TTC549 (cell line): Measurements from ENCODE around the gene NUTF2.
"Not testable (repeated sequence)": the region's sequence is repeated elsewhere in the genome, so short reads cannot be mapped to it uniquely, and the experiment has no call there.

Experiments used
- FAIRE-seq: peaks from 2 replicates; lab custom pipeline; 2012; peaks lifted over from hg19 to GRCh38; lab: Jason Lieb, UNC

NUTF2 gene

DNA sequence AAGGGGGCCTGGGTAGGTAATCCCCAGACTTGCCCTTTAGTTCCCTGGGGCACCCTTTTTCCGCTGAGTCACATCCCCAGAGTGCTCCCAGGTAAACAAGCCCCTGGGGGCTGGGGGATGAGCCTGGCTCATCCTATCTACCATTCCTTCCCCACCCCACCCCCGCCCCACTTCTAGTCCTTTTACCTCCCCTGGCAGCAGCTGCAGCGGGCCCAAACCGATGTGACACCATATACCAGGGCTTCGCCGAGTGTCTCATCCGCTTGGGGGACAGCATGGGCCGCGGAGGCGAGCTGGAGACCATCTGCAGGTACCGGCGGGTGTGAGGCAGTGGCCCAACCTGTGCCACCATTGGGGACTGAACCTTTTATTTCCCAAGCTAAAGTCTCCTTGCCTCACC lies 38.8 kb downstream of the NUTF2 start:
- no peak for FAIRE-seq

DNA sequence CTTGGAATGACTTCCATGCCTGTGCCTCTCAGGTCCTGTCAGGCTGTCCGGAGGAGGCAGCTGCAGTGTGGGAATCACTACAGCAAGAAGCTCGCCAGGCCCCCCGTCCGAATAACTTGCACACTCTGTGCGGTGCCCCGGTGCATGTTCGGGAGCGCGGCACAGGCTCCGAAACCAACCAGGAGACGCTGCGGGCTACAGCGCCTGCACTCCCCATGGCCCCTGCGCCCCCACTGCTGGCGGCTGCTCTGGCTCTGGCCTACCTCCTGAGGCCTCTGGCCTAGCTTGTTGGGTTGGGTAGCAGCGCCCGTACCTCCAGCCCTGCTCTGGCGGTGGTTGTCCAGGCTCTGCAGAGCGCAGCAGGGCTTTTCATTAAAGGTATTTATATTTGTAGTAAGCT lies 39.2 kb downstream of the NUTF2 start:
- no peak for FAIRE-seq

DNA sequence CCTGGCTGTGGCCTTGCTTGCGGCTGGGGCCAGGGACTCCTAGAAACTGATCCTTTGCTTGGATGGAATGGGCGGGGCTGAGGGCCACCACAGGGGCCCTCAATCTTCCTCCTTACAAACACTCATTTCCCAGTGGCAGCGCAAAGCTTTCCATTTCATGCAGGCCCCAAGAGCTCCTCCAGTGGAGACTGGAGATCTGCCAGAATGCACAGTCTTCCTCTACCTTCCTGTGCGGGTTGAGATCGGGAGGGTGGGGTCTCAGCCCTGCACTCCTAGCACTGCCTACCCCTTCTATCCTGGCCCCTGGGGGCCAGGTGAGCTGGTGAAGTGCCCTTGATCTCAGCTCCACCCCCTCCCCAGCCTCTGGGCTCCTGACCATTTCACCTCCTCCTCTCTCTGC lies 39.7 kb downstream of the NUTF2 start:
- no peak for FAIRE-seq

DNA sequence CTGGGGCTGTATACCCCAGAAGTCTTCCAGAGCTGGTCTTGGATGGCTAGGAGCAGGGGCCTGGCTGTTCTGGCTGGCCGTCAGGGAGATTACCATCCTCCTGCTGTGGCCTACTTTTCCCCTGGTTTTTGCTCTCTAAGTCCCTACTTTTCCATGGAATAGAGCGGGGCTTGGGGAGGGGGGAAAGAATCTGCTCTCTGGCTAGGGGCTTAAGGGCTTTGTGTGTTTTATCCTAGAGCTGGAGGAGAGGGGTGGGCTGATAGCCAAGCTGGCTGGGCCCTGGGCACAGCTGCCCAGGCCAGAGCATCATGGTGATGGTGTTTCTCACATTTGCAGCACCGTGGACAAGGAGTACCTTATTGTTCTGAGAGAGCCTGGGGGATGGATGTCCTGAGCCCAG lies 41.6 kb downstream of the NUTF2 start:
- FAIRE-seq, result no peak

DNA sequence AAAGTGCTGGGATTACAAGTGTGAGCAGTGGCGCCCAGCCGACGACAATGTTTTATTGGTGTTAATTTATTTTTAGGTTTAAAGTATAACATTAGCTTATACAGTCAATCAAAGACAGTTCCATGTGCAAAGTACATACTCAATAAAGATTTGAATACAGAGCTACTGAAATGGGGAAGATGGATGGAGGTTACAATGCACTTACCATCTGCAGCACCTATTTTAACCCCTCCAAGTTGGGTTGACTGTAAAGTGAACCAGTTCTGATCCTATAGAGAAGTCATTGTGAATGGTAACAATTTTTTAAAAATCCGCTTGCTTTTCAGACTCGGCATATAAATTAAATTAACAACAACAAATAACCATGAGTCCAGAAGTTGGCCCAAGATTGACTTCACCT lies 45.6 kb downstream of the NUTF2 start:
- no peak for FAIRE-seq

DNA sequence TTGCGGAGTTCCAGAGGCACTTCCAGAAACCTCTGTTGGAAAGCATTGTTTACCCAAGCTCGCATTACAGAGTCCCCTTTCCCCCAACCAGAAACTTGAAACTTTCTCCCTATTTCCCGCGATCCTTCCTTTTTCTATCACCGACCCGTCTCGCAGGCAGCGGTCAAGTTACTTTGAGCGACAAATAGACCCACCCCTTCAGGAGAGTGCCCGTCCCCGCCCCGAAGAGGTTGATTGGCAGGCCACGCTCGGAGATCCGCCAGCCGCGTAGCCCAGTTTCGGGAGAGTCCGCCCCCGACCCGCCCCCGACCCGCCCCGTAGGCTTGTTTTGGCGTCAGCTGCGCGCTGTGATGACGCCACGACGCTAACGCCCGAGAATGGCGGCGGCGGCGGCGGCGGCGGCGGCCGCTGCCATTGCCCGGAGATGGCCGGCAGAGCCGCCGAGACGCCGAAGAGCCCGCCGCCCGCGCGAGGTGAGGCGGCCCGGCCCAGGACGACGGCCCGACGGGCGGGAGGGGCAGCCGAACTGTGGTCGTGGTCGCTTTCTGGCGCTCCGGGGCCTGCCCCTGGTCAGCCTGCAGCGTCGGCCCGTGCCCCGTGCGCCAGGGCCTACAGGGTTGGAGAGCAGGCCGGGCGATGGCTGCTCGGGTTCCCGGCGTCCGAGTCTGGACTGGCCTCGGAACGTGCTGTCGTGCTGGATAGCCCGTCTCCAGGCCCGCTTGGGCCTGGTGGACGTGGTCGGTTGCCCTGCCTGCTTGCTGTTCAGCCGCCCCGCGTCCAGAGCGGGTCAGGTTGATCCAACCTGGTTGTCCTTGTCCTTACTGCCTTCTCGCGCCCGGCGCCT lies 46.4 kb downstream of the NUTF2 start, which contains the start of gene PSKH1:
PSKH1 (plus strand) TSS at position 356 of the 844 bp plus-strand sequence. CDS start 15,496 bp downstream, outside the sequence.
- FAIRE-seq, result no peak

DNA sequence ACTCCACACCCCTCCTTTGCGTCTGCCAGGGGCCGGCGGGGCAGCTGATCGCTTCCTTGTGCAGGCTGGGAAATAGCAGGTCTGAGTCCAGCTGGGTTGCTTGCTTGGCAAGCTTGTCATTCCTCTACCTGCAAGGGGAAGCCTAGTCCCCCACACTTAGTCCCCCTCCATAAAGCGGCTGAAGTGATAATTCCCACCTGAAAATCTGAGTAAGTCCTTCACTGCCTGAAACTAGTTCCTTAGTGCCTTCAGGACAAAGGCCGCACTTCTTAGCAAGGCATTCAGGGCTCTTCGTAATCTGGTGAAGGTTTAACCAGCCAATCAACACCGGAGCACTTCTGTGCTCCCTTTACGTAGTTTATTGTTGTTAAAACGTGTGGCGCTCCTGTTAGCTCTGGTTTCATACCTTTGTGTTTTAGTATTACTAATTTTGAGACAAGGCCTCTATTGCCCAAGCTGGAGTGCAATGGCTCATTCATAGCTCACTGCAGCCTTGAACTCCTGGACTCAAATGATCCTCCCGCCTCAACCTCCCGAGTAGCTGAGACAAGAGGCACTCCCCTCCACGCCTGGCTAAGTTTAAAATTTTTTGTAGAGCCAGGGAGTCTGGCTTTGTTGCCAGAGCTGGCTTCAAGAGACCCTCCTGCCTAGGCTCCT lies 47.1 kb downstream of the NUTF2 start:
- no peak for FAIRE-seq

DNA sequence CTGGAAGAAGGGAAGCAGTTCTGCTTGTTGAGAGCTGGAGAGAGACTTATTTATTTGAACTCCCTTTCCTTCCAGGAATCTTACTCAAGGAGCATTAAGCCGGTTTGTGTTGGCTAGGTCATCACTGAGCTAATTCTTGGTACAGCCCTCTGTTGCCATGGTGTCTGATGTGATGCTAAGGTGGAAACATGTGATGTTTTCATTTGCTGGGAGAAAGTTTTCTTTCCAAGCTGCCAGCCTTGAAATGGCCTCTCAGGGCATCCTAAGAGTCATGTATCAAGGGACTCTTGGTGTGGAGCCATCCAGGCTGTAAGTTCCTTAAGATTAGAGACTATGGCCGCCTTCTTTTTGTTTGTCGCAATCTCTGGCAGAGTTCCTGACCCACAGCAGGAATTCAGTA lies 50.5 kb downstream of the NUTF2 start:
- FAIRE-seq, result no peak

DNA sequence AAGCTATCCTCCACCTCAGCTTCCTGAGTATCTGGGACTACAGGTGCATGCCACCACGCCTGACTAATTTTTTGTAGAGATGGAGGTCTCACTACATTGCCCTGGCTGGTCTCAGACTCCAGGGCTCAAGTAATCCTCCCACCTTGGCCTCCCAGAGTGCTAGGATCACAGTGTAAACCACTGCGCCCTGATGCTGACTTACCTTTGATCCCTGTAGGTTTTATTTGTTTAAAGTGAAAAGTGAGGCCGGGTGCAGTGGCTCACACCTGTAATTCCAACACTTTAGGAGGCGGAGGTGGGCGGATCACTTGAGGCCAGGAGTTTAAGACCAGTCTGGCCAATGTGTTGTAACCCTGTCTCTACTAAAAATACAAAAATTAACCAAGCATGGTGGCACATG lies 55.0 kb downstream of the NUTF2 start:
- no peak for FAIRE-seq

DNA sequence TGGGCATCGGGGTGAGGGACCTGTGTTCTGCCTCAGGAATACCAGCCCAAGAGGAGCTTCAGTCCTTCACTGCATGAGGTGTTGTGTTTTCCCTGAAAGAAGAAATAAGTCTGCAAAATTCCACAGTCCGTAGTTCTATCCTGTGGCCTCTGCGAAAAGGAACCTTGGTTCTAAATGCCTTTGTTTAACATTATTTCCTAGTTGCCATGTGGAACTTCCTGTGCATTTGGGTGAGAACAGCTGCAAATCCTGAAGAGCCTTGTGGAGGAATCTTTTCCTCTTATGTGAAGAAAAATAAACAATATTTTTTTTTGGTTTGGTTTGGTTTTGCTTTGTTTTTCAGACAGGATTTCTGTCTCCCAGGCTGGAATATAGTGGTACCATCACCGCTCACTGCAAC lies 56.1 kb downstream of the NUTF2 start:
- FAIRE-seq, result no peak

DNA sequence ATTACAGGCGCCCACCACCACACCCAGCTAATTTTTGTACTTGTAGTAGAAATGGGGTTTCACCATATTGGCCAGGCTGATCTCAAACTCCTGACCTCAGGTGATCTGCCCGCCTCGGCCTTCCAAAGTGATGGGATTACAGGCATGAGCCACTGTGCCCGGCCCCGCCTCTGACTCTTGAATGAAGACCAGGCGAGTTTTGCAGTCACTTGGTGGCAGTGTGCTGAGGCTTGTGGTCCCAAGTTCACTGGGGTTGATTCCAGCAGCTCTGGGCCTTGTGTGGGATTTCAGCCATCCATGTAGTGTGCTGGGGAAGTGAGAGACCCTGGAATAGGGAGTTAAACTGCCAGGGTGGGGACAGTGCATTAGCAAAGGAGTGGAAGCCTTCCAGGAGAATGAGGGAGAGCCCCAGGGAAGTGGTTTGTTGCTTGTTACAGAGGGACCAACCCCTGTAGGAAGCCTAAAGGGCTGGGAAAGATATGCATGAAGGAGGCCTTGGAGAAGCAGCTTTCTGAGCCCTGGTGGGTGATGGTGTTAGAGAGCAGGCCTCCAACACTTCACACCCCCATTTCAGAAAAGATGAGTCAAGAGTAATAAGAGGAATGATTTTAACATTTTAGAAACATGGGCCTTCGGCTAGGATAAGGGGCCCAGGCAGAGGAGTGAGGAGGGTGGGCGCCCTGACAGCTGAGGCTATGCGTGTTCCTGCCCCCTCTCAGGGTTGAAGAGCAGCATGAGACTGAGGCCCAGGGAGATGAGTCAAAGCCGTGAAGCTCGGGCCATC lies 60.9 kb downstream of the NUTF2 start:
- FAIRE-seq, result no peak

DNA sequence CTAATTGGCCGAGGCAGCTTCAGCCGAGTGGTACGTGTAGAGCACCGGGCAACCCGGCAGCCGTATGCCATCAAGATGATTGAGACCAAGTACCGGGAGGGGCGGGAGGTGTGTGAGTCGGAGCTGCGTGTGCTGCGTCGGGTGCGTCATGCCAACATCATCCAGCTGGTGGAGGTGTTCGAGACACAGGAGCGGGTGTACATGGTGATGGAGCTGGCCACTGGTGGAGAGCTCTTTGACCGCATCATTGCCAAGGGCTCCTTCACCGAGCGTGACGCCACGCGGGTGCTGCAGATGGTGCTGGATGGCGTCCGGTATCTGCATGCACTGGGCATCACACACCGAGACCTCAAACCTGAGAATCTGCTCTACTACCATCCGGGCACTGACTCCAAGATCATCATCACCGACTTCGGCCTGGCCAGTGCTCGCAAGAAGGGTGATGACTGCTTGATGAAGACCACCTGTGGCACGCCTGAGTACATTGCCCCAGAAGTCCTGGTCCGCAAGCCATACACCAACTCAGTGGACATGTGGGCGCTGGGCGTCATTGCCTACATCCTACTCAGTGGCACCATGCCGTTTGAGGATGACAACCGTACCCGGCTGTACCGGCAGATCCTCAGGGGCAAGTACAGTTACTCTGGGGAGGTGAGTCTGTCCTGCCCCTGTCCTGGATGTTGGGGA lies 62.5 kb downstream of the NUTF2 start:
- FAIRE-seq, result no peak

DNA sequence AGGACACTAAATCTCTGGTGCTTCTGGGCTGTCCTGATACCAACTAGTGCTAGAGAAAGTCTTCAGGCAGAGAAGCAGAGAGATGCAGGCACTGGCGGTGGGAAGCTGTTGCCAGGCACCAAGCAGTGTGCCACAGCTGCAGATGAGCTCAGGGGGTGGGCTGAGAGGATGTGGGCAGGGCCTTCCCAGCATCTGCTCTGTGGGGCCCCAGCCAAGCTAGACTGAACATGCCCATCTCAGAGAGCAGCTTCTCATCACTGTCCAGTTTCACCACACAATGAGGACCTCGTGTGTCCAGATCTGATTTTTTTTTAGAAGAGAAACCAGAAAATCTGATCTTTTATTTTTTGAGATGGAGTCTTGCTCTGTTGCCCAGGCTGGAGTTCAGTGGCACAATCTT lies 63.4 kb downstream of the NUTF2 start:
- no peak for FAIRE-seq

DNA sequence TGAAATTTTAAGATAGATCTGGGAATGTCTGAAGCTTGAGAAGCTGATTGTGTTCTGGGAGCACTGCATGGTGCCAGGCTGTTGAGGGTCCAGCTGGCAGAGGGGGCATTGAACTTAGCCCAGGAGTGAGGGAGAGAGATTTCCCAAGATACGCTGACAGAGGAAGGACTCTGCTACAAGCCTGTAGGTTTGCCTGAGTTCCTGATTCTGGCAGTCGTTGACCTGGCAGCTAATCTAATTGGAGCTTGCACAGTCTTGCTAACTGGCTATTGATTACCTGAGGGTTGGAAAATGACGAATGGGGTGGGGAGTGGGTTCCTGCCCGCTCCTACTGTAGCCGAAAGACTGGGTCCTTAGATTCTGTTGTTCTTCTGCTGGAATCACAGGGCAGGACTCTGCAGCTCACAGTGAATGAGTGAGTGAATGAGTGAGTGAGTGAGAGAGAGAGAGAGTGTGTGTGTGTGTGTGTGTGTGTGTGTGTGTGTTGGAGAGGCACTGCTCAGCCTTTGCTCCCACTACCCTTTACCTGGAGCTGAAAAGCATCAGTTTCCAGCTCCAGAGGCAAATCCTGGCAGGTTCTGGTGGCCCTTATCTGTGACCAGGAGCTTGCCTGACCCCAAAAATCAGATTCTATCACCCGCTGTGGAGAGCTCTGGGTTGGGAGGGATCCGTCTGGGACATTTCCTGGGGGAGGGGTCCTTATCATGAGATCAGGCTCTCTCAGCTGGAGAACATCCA lies 68.2 kb downstream of the NUTF2 start:
- FAIRE-seq, result no peak

DNA sequence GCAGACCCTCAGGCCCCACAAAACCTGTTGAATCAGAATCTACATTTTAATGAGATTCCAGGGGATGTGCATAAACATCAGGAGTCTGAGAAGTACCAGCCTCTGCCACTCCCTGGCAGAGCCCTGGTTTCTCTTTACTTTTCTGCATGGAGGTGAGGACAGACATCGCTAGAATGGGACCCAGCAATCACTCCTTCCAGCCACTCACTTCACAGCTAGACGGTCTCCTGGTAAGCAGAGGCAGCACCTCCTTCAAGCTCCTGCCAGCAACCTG lies 68.7 kb downstream of the NUTF2 start:
- not testable (repeated sequence) for FAIRE-seq

DNA sequence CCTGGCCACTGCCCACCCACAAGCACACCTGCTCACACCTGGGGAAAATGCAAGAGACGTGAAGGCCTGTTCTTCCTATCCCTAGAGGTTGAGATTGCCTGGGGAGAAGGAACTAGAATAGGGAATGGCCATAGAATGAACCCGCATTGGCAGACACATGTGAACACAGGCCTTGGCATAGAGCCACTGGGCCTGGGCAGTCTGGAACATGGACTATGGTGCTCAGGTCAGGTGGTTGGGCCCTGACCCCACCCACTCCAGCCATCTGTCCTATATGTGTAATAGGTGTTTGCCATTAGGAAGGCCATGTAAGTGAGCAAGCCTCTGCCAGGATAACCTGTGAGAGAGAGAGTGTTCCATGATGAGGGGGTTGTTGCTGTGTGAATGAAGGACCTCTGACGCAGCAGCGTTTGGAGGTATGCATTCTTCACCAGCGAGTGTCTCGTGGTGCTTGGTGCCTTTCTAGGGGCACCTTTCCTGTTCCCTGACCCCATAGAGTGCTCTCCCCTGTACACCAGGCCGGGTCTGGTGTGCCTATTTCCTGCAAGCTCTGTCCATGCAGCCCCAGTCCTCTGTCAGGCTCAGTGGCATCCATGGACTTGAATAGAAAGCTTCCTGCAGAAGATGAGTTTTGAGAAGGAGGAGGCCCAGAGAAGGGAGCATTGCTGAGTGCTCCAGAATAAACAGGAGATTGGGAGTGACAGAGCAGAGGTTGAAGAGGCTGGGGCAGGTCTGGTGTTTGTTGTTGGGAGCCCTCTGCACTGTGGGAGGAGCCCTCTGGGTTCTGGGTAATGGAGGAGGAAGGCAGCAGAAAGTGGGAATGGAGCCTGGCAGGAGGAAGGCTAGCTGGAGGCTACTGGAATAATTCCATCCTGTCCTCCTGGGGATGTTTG lies 69.3 kb downstream of the NUTF2 start:
- FAIRE-seq, result no peak

DNA sequence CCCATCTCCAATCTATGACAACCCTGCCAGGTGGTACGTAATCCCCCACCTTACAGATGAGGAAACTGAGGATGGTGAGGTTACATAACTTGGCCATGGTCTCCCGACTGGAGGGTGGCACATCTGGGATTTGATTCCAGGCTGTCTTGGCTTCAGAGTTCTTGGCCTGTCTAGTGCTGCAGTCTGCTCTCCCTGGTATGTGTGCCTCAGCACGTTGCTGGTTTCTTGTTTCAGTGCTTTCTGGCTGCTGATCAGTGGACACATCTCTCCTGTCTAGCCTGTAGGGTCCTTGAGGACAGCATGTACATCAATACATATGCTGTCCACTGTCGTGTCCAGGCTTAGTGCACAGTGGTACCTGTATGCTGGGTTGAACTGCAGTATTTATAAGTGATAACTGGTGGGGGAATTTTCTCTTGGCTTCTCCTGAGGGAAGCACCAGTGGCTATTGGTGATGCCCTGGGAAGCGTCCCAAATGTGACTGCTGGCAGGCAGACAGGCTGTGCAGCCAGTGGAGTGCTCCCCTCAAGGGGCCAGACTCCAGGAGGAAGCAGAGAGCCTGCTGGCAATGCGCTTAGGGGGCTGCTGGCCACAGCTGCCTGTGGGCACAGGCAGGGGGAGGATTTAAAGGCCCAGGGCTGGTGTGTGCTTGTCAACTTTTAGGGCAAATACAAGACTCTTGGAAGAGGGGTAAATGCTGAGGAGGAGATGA lies 70.6 kb downstream of the NUTF2 start:
- no peak for FAIRE-seq

DNA sequence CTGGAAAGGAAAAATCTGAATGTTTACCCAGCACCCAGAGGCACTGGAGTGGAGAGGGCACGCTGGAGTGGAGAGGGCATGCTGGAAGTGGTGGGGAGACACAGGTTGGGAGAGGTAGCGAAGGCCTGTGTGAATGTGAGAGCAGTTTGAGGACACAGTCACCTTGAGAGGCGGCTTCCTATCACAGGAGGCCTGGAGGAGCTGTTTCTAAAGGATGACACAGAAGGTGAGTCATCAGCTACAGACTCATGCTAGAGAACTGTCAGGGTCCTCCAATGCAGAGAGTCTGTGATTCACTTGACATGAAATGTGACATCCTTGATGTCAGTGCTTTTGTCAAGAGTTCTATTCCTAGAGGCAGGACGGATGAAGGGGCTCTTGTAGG lies 71.1 kb downstream of the NUTF2 start:
- no peak for FAIRE-seq

DNA sequence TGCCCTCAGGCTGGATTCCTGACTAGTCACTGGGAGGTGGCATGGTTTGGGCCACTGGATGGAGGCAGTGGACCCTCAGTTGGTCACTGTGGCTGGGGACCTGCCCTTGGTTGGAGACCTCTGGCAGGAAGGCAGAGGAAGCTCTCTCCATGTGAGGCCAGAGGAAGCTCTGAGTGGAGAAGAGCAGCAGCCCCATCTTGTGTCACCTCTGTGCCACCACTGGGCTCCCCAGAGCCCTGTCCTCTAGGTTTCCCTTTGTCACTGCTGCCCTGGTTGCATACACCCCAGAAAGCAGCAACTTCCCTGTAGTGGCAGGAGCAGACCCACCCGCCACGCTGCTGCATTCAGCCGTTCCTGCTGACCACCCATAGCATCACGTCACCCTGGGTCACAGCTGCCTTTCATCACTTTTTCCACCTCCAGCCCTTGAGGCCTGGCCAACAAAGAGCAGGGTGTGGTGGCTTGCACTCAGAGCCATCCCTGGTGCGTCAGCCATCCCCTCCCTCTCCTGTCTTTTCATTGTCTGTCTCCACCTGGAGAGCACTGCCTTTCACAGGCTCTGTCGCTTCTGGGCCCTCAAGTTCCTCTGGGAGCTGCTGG lies 73.0 kb downstream of the NUTF2 start:
- FAIRE-seq, result no peak
